Measurements from ENCODE around the gene AGO4. TPM values are rescaled to one million over a fixed set of nuclear protein-coding genes. Genes with fewer than 3 reads are reported as not detected.

The AGO4 gene
- total and polyA plus RNA-seq, 2 of the 8 experiments (the other 6 are each of a cell fraction or from before 2014, with no cell fraction given) = 5.5 to 7.7 TPM

DNA sequence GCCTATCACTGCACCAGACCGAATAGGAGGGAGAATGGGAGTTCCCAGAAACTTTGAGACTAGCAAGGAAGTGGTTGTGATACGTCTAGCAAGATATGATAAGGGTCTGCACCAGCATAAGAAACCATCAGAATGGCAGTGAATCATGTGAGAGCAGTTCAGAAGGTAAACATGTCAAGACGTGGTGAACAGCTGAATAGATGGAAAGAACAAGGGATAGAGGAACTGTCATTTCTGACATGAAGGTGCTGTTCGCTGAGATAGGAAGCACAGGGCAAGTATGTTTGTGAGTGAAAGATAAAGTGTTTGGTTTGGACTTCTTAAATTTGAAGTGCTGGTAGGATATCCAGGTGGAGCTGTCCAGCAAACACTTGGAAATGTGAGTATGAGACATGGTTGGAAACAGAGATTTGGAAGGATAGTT lies 74.0 kb downstream of the AGO4 start:
- H2BK12ac ChIP-seq (ENCODE audit: low read depth, low read length) = no peak overlapping the region
- H3K56ac ChIP-seq (replicated peaks; ENCODE audit: insufficient read length, low read depth, low read length) = no peak overlapping the region
- no peak overlapping the region for H3K23ac ChIP-seq (ENCODE audit: insufficient read length)
- peaks cover 0 to 5% (median 2%) of the 10 kb centered on the region in 4 experiments; a peak in 2 of 7 replicates for H3K27me3 ChIP-seq (replicated peaks in 1 of 4; ENCODE audit: control insufficient read depth in 3 of 4, extremely low read depth in 1 of 4, insufficient read depth in 3 of 4, low read length in 3 of 4)
- H2BK5ac ChIP-seq (ENCODE audit: low read depth, low read length) = no peak overlapping the region
- H3K36me3 ChIP-seq (ENCODE audit: control insufficient read depth in 2 of 4, insufficient read depth in 4 of 4, low read length in 3 of 4) = no peaks in the 10 kb centered on the region
- no peak overlapping the region for H2AFZ ChIP-seq (ENCODE audit: low read length)
- no peak overlapping the region for H4K8ac ChIP-seq (ENCODE audit: extremely low read depth, insufficient read depth, low read length)
- H3K4ac ChIP-seq (replicated peaks; ENCODE audit: insufficient read length, low read depth, low read length) = no peak overlapping the region
- ChIA-PET CTCF (ENCODE audit: partially characterized antibody) (interaction anchor here (0.9 to 3.4 kb wide), 9 partner anchors 9 to 155 kb away, joined by 3 to 22 read pairs (median 9); no protein-coding TSS in a partner anchor), POLR2A (ENCODE audit: partially characterized antibody) (interaction anchor here (3.2 kb wide), 1 partner anchor 49 kb away, joined by 19 read pairs; the partner anchor contains the start of gene AGO3)
- no peak overlapping the region for H2BK20ac ChIP-seq (ENCODE audit: low read length)
- H4K91ac ChIP-seq (replicated peaks; ENCODE audit: insufficient read length, low read length) = no peak overlapping the region
- H4K5ac ChIP-seq (ENCODE audit: insufficient read length, low read depth, low read length) = no peak overlapping the region
- H2BK120ac ChIP-seq (replicated peaks; ENCODE audit: low read depth, low read length) = no peak overlapping the region
- no peak for FAIRE-seq
- H3K23me2 ChIP-seq (ENCODE audit: low read depth, low read length) = peaks cover 9% of the 10 kb centered on the region
- H3K4me3 ChIP-seq (ENCODE audit: extremely low read depth in 1 of 4, insufficient read depth in 2 of 4, low read depth in 3 of 4, low read length in 4 of 4) = no peak overlapping the region
- H3K4me2 ChIP-seq (ENCODE audit: insufficient read depth in 1 of 2, low read depth in 2 of 2, low read length in 2 of 2) = no peak overlapping the region; a peak in 1 of 4 replicates
- no peak overlapping the region for H3K18ac ChIP-seq (ENCODE audit: extremely low read depth, low read length)
- H3K9me3 ChIP-seq (ENCODE audit: insufficient read depth in 2 of 2, low read depth in 1 of 2, low read length in 1 of 2) = no peaks in the 10 kb centered on the region
- WGBS, 2 experiments (ENCODE audit: extremely low coverage in 1 of 2, insufficient coverage in 1 of 2, insufficient read length in 1 of 2, insufficient replicate concordance in 2 of 2, low coverage in 1 of 2, low lambda C conversion rate in 2 of 2, missing lambda C conversion rate in 1 of 2) = 82% methylated on average over 4 of the region's 4 CpGs; no CpG with 5 or more reads in 1 of the 2 experiments
- TF ChIP-seq KDM4A (IDR thresholded peaks at IDR 0.05; ENCODE audit: low read depth, low read length, severe bottlenecking) = no peak
- TF ChIP-seq ZNF274 (IDR thresholded peaks at IDR 0.05; ENCODE audit: borderline replicate concordance, extremely low read depth, low read length) = no peak
- TF ChIP-seq JUND (IDR thresholded peaks at IDR 0.05; ENCODE audit: low read length) = no peak
- TF ChIP-seq POLR2A (IDR thresholded peaks at IDR 0.05; ENCODE audit: control extremely low read depth in 1 of 2, low read depth in 2 of 2, low read length in 2 of 2) = no peak
- TF ChIP-seq BCL11A (IDR thresholded peaks at IDR 0.05; ENCODE audit: low read depth in 2 of 2, low read length in 2 of 2) = no peak
- TF ChIP-seq RAD21 (IDR thresholded peaks at IDR 0.05 in 1 of 2, conservative IDR thresholded peaks at IDR 0.05 in 1 of 2; ENCODE audit: low read depth in 2 of 2, low read length in 2 of 2) = no peak
- H2AK5ac ChIP-seq (ENCODE audit: low read depth, low read length) = no peak overlapping the region
- peaks cover 8 to 29% of the 10 kb centered on the region in 2 experiments for H3K79me2 ChIP-seq (ENCODE audit: control insufficient read depth in 1 of 2, insufficient read depth in 2 of 2, low read length in 2 of 2)
- peaks cover 3 to 11% of the 10 kb centered on the region in 2 experiments for H4K20me1 ChIP-seq (replicated peaks in 1 of 2; ENCODE audit: control insufficient read depth in 1 of 2, insufficient read depth in 2 of 2, low read length in 2 of 2)
- no peak for DNase-seq (ENCODE audit: low read depth in 1 of 2, low spot score in 2 of 2)
- H3K9ac ChIP-seq (replicated peaks in 1 of 4; ENCODE audit: extremely low read depth in 1 of 4, low read depth in 3 of 4, low read length in 3 of 4) = no peak overlapping the region
- peaks cover 4% of the 10 kb centered on the region for H3K79me1 ChIP-seq (ENCODE audit: low read depth, low read length)
- H2BK15ac ChIP-seq (ENCODE audit: low read length) = no peak overlapping the region
- no peak overlapping the region for H3K14ac ChIP-seq (ENCODE audit: insufficient read length)
- H3K4me1 ChIP-seq (replicated peaks in 1 of 4; ENCODE audit: control insufficient read depth in 3 of 4, insufficient read depth in 4 of 4, low read length in 3 of 4) = peaks cover 9 to 23% (median 22%) of the 10 kb centered on the region in 4 experiments
- H3K27ac ChIP-seq (ENCODE audit: low read depth, low read length) = no peak overlapping the region

Measured in H1 (cell line).